GM18873 (cell line): ENCODE data around the gene BLOC1S5.

Experiments used
- ATAC-seq: cut with Tn5 transposase; IDR thresholded peaks from one replicate; pipeline ENCODE4 v1.9.1; 2021; ENCODE audit warnings: mild to moderate bottlenecking, moderate library complexity, moderate number of reproducible peaks; ENCODE audit not compliant: unreplicated experiment, low FRiP score

Gene BLOC1S5, protein sequence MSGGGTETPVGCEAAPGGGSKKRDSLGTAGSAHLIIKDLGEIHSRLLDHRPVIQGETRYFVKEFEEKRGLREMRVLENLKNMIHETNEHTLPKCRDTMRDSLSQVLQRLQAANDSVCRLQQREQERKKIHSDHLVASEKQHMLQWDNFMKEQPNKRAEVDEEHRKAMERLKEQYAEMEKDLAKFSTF

DNA sequence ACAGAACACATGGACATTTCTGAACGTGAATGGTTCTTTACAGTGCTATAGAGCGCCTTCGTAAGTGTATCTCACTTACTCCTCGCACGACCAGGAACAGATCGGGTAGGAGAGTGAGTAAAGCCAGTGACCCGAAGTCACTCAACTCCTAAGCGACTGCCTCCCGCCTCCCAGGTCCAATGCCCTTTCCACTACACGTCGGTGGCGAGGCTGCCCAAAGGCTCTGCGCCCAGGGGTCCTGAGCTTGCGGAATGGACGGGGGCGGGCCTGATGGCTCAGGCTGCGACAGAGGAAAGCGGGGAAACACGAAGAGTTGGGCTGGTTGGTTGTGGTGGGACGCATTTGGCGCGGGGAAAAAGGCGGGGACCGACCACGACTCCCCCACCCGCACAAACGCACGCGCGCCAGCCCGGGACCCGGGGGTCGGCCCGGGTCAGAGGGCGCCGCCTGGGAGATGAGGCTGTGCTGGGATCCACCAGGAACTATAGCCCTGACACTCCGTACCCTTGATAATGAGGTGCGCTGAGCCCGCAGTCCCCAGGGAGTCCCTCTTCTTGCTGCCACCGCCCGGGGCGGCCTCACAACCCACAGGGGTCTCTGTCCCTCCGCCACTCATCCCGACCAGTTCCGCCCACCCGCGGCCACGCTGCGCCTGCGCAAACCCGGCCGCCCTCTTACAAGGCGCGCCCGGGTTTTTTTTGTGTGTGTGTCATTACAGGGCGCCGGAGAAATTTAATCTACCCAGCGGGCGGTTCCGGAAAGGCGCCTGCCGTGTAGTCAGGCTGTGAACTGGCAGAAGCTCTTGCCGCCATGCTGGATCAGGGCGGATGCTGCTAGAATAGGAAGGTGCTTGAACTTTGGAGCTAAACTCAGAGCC, at the start of gene BLOC1S5:
Gene BLOC1S5 (minus strand): TSS at position 629 of the 877 bp plus-strand sequence. CDS start 13 bp downstream, at position 616.
- peak; percentile 90 for ATAC-seq

DNA sequence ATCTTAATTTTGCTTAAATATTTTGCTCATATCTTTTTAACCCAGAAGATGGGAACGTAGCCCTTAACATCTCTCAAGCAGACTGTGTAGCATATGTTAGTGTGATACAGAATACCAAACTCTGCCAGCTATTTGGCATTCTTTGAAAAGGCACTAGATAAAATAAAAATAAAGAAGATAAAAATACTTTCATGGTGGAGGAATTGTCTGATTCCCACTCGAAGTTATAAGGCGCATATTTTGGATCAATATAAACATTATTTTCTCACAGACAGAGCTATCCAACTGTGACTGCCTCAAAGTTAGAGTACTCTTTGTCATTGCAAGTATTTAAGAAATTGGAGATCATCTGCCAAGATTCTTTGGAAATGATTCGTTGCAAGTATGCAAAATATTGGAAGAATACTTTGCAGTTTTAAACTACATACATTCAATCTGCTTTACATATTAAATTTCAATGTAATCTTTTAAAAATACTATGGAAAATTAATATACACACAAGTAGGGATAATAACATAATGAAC, 49.0 kb upstream of the BLOC1S5 start:
- no peak for ATAC-seq

DNA sequence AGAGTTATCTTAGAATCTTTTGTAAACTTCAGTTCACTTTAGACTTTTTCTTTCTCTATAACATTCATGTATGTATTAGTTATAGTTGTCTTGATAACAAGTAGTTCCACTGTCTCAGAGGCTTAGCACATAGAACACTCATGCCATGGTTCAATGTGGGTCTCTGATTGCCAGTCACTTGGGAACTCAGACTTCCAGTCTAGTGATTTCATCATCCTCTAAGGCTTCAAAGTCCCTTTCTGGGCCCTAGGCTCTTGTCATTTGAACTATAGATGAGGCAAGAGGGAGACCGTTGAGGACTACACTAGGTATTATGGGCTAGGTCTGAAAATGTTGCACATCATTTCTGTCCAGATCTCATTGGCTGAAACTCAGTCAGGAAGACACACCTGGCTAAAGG, 46.5 kb upstream of the BLOC1S5 start:
- ATAC-seq: no peak

DNA sequence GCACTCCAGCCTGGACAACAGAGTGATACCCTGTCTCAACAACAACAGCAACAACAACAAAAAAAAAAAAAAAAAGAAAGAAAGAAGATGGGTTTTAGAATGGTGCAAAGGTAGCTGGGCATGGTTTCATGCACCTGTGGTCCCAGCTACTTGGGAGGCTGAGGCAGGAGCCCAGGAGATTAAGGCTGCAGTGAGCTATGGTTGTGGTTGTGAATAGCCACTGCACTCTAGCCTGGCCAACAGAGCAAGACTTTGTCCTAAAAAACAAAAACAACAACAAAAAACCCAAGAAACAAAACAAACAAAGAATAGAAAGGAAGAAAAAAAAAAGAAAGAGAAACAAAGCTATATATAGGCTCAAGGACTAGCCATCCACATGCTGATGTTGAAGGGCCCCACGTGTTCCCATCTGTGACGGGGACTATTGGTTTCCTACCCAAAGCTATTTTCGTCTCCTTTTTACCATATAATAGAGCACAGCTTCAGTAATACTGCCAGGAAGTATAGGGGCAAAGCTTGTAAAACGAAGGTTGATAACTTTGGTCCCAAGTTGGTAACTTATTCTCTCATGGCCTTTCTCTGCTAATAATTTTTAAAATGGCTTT, 46.0 kb upstream of the BLOC1S5 start:
- peak; percentile 44 for ATAC-seq

DNA sequence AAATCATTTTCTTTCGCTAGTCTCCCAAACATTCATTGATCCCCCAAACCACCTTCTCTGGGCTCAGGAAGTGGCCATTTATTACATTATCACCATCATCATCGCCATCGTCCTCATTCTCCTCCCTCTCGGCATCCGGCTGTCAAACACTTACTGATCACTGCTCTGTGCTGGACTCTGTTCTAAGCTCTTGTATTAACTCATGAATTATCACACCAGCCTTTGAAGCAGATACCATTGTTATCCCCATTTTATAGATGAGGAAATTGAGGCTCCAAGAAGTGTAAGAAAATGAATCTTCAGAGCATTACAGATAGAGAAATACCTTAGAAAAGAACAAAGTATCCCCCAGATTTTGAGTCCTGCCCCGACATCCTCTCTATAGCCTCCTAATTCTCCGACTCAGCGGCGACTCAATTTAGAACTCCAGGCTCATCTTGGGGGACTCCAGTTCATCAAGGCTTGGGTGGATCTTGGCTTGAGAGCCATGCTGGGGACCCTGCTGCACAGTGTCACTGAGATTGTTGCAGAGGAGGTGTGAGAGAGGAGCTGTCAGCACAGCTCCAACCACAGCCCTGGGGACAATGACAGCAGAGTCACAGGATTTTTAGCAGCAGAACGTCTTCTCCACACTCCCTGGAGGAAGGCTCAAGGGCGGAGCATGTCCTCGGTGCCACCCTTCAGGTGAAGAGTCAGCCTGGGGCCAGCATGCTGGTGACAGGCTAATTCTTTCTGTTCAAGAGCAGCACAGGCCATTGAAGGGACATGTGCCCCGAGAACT, 44.8 kb upstream of the BLOC1S5 start:
- ATAC-seq: no peak

DNA sequence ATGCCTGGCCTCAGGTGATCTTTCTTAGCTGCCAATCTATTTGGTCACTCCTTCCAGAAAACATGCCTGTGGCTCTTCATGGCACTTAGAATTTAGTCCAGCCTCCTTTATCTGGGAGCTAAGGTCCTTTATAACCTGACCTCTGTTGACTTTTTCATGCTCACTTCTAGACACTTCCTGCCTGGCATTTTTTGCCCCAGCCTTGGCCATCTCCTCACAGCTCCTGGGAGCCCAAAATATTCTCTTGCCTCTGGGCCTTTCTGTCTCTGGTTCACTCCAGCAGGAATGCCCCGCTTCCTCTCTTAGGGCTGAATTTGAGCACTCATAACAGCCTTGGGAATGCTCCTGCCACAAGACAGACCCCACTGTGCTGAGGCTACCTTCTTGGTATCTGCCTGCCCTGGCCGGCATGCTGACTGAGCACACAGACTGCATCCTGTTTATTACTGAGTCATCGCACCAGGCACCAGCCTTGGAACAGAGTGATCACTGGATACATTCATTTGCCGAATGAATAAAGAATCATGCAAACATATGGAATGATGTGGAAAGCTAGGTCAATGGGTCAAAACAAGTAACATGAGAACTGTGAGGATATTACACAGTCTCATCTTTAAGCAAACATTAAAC, 44.0 kb upstream of the BLOC1S5 start:
- no peak for ATAC-seq

DNA sequence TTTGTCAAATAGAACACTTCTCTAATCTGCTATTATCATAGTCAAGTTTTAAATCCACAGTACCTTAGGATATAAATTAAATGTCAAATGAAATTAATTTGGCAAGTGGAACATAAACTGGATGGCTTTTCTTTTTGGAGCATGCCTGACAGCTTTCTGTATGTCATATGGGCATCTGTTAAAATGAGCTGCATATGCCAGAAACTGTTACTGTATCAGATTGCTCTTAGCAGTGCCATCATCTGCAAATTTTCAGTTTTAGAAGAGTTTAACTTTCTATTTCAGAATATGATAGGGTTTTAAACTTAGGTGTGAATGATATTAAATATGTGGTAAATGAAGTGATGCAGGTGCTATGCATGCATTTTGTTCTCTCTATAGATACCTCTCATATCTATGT, 41.6 kb upstream of the BLOC1S5 start:
- ATAC-seq: no peak

DNA sequence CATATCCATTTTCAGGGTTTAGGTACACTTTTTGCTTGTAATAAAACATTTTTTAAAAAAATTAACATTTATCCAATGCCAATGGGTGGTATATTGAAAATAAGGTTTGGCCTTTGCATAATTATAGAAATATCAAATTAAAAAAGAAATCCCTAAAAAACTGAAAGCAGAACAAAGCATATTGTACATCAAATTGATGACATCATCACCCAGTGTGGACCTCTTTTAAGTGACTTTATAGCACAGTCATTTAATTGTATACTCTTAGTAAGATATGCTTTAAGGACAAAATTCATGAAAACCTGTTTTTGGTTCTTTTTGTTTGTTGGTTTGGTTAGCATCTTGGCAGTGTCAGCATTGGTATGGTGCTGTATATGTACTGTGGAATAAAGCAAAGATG, 39.5 kb upstream of the BLOC1S5 start:
- no peak for ATAC-seq

DNA sequence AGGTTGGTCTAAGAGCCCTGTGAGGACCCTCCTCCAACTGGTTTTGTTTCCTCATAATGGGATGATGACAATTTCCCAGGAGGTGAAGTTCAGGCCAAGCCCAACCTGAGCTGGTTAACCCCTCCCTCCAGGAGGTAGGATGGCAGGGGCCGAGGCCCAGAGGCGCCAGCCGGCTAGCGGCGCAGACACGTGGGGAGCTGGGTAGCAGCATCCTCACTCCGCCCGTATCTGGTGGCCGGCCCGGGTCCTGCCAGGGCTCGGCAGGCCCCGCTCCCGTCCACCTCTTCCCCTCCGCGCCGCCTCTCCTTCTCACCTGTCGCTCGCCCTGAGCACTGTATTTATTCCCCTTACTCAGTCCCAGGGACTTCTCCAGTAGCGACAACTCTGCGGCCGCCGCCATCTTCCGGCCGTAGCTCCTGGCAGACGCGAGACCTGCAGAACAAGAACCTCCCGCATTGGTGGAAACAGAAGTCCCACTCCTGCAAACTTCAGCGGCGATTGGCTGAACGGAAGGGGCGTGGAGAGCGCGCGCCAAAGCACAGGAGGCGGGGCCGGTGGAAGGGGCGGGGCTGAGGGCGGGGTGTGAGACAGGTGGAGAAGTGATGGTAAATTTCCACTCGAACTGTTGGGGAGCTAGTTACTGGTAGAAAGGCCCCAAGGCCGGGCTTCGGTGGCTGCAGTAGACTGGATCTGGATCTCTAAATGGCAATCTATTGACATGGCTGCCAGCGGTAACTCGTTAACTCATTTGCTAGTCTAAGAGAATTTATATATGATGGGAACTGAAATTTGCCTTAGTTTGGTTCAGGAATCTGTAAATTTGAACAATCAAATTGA, 38.2 kb upstream of the BLOC1S5 start, which contains the start of gene EEF1E1:
Gene EEF1E1 (minus strand): TSS at position 427 of the 837 bp plus-strand sequence. CDS start 27 bp downstream, at position 400.
- peak; percentile 99 for ATAC-seq

DNA sequence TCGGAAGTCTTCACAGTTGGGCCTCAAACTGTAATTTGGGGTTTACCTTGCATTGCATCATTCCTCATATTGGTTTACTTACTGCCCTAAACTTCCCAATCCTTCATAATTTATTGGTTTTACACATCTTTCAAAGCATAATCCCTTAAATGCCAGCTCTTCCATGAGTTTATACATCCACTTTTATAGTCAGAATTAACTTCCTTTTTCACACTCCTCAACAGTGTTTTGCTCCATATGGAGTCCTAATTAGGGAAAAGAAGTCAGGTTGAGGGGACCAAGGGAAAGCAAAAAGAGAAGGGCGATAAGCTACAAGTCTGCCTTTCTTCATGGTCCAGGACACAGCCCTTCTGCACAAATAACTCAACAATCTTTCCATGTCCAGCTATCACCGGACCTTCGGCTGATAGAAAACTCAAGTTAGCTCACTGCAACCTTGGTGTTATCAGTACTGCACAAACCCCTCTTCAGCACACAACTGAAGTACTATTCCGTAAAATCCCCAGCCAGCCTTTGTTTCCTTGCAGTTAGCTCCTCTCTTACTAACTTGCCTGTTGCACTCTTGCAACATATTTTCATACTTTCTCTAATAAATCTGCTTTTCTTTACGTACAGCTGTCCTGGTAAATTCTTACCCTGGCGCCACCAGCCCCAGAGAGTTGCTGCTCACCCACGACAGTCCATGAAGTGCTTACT, 36.1 kb upstream of the BLOC1S5 start:
- ATAC-seq: no peak

DNA sequence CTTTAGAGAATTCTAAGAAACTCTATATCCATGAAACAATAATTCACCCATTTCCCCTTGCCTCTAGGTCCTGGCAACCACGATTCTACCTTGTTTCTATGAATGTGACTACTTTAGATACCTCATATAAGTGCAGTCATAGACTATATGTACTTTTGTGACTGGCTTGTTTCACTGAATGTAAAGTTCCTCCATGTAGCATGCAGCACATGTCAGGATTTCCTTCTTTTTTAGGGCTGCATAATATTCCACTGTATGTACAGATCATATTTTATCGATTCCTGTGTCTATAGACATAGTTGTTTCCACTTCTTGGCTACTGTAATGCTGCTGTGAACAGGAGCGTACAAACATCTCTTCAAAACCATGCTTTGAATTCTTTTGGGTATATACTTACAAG, 26.5 kb upstream of the BLOC1S5 start:
- ATAC-seq: no peak

DNA sequence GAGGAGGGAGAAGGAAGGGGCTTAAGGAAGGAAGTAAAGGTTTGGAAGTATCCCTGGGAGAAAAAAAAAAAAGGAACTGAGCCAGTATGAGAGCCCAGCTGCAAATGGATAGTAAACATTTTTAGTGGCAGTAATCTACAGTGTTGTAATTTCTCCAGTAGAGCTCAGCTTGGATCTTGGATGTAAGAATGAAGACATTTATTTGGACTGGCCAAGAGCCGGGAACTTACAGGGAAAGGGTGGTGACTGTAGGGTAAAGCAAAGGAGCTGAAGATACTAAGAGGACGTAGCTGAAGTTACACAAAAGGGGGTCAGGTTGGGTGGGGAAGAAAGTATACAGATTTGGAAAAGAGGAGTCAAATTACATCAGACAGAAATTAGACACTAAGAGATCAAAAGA, 24.7 kb upstream of the BLOC1S5 start:
- ATAC-seq: no peak

DNA sequence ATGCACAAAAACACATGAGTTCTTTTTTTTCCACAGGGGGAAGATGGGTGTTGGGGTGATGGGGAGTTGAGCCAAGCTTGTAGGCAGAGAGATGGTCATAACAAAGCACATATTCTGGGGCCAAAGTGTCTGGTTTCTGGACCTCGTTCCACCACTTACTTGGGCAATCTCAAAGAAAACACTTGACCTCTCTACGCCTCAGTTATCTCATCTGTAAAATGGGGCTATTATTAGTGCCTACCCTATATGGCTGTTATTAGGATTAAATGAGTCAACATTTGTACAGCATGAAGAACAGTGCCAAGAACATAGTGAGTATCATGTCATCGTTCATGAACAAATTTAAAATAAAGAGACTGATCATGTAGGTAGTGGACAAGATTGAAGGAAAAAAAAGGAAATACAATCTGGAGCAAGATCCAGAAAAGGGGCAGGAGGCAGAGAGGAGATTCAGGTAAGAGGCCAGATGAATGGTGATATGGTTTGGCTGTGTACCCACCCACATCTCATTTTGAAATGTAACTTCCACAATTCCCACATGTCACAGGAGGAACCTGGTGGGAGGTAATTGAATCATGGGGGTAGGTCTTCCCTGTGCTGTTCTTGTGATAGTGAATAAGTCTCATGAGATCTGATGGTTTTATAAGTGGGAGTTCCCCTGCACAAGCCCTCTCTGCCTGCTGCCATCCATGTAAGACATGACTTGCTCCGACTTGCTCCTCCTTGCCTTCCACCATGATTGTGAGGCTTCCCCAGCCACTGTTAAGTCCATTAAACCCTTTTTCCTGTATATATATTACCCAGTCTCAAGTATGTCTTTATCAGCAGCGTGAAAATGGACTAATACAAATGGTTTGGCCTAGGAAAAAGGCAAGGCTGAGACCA, 23.9 kb upstream of the BLOC1S5 start:
- no peak for ATAC-seq

DNA sequence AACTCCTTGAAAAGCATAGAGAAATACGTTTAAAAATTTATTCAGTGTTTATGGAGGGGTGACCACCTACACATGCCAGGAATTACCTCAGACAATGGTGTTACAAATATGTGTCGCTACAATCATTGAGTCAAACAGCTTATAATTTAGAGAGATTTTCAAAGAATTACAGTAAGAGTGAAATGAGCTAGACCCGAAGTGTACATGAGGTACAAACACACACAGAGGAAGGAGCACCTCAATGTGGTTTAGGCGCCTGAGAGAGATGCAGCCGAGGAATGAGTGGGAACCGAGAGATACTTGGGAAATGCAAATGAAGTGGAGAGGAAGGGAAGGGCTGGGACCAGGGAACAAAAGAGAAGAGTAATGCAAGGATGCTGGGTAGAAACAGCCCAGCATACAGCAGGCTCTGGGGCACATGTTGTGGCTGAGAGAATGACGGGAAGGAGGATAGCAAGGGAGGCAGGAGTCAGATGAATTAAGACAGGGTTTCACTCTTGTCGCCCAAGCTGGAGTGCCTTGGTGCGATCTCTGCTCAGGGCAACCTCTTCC, 22.6 kb upstream of the BLOC1S5 start:
- ATAC-seq: no peak

DNA sequence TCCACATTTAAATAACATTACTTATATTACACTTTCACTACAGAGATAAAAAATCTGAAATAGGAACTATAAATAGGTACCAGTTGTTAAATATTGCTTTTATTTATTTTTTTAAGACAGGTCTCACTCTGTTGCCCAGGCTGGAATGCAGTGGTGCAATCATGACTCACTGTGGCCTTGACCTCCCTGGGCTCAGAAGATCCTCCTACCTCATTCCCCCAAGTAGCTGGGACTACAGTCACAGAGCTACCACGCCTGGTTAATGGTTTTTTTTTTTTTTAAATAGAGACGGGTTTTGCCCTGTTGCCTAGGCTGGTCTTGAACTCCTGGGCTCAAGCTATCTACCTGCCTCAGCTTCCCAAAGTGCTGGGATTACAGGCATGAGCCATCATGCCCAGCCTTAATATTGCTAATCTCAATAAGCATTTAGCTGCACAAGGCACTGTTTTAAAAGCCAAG, 20.9 kb upstream of the BLOC1S5 start:
- no peak for ATAC-seq

DNA sequence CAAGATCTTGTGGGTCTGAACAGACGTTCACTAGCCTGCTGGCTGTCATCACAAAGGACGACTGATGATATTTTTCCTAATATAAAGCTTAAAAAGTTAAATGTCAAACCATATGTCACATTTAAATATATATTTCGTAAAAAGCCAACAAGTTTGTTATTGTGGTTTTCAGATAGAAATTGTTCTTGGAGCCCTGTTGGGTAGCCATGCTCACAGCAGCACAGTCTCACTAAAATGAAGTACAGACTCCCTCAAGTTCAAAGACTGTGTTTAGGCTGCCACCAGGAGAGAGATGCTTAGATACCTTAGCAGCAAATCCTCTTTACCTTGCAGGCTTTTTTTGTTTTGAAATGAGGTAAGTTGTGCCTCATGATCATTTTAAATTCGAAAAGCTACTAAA, 20.4 kb upstream of the BLOC1S5 start:
- ATAC-seq: no peak
